Embryonic facial prominence (tissue), 1 donor: ENCODE results near the gene MAPK11.

Experiments
- DNase-seq: peaks from one replicate; pipeline ENCODE4 v3.0.0-alpha.2; 2016; ENCODE audit errors: extremely low spot score

The MAPK11 gene

DNA sequence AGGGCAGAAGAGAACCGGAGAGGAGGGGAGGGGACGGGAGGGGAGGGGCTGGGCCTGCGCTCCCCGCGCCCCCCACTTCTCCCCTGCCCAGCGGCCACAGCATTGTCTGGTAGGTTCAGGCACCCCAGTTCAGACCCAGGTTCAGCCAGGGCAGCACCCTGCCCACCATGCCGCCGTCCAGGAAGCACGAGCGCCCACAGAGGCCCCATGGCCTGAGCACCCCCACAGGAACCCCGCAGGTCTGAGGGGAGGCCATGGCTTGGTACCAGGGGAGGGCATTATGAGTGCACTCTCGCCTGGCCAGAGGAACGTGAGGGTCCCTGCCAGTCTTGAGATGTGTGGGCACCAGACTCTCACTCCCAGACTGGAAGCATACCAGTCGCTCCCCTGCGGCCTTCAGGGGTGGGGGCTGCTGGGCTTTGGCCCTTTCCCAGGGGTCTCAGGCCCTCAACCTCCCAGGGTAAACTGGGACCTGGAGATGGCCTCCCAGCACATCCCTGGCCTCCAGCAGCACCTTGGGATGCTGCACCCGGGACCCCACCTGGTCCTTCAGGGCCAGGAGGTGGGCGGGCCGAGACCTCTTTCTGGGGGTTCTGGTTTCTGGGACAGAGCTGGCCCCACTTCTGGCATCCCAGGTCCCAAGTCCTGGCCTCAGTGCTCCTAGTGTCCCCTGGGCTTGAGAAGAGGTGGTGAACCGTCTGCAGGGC is 37.9 kb upstream of the MAPK11 start:
- DNase-seq: no peak

DNA sequence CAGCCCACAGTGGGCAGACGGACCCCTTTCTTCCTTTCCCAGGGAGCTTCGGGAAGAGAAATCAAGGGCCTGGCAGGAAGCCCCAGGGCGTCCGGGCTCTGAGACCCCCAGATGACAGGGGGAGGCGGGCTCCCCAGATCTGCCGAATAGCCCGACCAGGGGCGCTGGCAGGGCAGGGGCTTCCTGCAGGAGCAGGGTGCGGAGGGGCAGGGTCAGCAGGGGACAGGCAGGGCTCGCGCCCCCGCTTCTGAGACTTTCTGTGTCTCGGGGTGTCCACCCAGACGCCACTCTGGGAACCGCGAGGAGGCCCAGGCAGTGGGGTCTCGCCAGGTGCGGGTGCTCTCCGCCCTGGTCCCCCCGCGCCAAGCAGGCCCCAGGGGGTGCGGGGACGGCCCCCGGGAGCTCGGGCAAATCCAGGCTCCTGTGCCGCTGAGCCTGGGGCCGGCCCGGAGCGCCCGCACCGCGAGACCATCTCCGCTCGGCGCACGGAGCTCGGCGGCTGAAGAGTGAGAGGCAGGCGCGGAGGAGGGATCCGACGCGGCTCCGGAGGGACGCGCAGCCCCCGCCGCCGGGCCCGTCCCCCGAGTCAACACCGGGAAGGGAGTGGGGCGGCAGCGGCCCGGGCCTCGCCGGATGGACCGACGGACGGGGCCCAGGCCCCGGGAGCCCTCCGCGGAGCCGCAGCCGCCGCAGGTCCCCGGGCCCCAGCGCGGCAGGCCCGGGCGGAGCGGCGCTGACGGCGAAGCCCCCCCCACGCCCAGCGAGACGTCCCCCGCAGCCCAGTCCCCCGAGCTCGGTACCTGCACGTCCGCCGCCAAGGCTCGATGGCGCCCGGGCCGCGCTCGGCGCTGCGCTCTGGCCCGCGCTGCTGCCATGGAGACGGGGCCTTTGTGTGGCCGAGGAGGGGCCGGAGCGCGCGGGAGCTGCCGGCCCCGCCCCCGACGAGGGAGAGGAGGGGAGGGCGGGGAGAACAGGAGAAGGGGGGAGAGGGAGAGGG is 36.9 kb upstream of the MAPK11 start, which contains the start of gene PLXNB2:
TSS of gene PLXNB2 (minus strand) at position 894 of the 997 bp plus-strand sequence. CDS start 17,062 bp downstream, outside the sequence.
- DNase-seq: peak; percentile 76

DNA sequence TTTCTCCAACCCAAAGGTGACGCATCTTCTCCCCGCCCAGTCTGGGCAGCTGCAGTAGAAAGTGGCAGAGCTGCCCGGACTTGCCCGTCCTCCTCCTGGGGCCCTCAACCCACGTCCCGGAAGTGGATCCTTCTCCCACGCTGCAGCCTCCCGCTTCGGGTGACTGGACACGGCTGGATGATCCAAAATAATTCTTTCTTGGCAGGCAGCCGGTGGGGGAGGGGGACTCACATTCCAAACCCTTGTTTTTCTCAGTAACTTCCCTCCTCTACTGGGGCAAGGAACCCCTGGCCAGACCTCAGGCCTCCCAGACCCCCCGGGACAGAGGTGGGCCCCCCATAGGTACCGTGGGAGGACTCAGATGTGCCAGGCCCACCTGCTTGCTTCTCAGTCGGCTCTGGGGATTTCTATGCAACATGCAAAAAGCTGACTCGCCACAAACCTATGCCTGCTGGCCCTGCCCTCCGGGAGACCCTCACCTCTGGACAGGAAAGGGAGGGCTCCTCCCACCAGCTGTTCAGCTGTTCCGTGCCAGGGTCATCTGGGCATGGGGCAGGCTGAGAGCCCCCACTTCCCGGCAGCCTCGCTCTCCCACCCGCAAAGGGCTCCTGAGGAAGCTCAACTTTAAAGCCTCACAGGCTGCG is 35.9 kb upstream of the MAPK11 start:
- no peak for DNase-seq

DNA sequence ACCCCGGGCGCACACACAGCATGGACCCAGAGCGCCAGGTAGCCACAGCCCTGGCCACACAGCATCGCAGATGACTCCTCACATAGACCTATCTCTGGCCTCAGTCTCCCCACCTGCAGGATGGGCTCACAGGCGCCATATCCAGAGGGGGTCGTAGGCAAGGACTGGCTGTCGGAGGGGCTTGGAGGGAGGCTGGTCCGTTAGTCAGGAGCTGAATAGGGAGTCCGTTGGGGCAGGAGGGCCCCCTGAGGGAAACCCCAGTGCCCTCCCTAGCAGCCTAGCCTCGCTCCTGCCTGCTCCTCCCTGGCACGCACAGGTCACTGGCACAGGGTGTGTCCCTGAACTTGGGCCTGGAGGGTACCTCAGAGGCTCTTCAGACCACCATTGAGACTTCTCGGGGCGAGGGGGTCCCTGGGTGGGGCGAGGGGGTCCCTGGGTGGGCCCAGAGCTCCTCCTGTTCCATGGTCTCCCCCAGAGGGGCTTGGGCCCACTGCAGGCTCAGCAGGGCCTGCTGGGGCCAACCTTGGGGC is 35.3 kb upstream of the MAPK11 start:
- DNase-seq: no peak

DNA sequence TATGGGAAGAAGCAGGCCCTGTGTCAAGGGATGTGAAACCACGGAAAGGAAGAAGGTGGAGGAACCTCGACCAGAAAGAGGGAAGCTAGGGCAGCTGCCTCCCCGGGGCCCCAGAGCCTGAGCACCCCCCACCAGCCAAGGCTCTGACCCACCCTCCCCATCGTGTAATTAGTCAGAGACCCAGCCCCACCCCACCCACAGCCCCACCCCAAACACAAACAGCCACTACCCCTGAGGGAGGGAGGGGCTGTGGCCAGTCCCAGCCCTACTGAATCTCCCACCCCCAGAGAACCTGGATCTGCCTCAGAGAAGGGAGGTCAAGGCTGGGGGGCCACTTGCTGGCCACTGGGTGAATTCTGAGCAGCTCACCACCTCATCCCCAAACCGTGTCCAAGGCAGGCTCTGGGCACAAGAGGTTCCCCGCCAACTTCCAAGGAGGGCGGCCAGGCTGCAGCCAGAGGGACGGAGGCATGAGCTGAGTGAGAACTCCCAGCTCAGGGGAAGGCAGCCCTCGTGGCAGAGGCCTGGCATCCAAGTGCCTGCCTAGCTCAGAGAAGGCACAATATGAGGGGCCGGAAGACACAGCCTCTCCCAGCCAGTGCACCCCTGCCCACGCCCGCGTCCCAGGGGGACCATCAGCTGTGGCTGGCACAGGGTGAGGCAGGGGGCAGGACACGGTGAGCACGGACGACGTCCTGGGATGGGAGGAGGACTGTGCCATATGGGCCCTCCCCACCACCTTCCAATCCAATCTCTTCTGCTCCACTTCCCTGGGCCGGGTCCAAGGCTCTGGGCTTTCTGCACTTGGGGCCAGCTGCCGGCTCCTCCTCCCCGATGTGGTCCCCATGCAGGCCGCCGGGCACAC is 34.6 kb upstream of the MAPK11 start:
- no peak for DNase-seq

DNA sequence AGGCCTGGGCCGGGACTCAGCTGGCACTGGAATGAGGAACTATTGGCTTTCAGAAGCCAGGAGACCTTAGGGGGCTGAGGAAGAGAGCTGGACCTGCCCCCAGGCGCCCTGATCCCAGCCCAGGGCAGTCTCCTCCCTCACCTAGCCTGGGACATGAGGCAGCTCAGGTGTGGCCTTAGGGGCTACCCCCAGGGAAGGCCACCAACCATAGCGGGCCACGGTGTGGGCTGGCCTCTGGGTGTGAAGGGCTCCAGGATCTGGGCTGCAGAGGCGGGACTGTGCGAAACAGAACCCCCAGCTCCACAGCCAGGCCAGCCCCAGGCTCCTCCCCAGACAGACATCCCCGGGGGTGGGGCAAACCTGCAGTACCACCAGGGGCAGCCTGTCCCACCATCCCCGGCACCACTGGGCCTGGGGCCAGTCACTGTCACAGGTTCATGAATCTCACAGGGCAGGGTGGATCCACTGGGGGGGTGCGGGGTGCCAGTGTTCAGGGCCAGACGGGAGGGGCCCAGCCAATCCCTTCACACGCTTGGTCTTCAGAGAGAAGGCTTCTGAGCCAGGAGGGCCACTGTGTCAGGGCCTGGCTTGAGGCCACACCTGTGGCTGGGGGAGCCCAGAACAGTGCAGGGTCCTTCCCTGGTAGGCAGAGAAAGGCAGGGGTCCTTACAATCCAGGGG is 33.8 kb upstream of the MAPK11 start:
- DNase-seq: no peak

DNA sequence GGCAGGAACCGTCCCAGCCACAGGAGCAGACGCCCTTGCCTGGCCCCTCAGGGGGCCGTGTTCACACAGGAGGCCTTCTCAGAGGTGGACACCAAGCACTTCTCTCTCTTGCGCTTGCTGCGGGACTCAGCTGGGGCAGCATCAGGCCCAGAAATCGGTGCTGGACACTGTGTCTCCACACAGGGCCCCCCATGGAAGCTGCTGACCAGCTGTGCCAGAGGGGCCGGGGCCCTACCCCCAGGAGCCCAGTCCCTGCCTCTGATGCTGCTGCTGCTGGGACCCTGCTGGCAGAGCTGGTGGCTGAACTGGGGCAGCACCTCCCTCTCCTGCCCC is 33.3 kb upstream of the MAPK11 start:
- DNase-seq: no peak

DNA sequence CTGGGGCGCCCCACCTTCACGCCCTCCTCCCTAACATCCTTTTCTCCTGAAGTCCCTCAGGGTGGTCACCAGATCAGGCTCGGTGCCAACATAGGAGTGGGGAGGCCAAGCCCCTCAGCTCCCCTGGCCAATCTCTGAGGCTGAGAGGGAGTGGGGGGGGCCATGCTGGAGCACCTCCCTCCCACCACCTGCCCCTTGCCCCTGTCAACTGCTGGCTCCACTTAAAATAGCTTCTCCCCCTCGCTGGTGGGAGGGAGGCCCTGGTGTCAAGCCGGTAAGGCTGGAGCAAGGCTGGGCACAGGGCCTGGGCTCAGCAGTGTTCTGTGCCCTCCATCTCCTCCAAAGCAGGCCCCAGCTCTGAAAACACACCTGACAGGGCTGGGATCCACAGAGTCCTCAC is 32.4 kb upstream of the MAPK11 start:
- DNase-seq: no peak

DNA sequence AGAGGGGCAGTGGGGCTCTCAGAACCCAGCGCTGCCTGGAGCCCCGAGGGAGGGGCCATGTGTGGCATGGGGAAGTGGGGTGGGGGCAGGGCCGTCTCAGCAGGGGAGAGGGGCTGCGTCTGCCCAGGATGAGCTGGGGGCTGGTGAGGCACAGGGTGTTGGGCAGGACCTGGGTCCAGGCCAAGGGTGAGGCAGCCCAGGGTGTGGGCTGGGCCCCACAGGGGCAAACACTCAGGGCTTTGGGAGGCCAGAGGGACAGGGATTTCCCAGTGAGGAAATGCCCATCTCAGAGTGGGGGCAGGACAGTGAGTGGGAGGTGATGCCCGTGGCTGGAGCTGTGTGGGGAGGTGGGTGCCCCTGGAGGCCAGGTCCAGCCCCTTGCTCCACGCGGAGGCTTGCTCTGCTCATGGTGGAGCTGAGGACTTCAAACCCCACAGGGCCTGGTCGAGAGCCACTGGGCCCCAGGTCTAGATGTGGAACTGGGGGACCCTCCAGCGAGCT is 31.9 kb upstream of the MAPK11 start:
- DNase-seq: no peak

DNA sequence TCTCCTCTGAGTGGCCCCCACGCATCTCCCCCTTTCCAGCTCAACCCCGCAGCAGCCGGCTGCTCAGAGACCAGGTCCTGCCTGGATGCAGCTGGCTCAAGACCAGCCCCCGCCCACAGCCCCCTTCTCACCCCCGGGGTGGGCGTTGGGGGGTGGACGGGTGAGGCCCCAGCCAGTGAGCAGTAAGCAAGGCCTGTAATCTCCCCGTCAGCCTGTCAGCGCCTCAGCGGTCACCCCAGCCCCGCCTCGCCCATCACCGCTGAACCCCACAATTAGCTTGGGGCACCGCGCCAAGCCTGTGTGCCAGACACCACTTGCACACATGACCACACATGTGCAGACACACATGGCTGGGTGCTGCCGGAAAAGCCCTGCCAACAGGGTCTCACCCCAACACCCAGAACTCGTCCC is 31.4 kb upstream of the MAPK11 start:
- no peak for DNase-seq

DNA sequence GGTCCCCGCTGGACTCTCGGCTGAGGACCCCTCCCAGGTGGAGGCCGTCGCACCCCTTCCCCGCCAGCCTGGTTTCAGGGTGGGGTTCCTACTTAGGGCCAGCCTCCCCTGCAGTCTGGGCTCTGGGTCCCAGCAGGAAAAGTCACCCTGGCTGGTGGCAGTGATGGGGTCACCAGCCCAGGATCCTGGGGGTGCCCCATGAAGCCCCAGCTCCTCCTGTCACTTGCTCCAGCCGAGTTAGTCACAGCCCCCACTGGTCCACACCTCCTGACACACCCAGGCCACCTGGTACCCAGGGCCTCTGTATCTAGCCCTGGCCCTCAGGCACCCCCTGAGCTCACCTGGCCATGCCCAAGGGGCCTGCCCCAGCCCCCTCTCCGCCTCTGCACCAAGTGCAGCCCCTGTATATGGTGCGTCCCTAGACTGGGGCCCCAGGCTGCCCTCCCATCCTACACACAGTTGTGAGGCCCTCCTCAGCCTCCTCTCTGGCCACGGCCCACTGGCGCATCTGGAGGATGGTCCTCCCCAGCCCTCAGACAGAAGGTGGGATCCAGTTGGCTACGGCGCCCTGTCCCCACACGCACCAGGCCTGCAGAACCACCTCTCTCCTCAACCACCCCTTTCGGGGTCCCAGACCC is 30.6 kb upstream of the MAPK11 start:
- DNase-seq: no peak

DNA sequence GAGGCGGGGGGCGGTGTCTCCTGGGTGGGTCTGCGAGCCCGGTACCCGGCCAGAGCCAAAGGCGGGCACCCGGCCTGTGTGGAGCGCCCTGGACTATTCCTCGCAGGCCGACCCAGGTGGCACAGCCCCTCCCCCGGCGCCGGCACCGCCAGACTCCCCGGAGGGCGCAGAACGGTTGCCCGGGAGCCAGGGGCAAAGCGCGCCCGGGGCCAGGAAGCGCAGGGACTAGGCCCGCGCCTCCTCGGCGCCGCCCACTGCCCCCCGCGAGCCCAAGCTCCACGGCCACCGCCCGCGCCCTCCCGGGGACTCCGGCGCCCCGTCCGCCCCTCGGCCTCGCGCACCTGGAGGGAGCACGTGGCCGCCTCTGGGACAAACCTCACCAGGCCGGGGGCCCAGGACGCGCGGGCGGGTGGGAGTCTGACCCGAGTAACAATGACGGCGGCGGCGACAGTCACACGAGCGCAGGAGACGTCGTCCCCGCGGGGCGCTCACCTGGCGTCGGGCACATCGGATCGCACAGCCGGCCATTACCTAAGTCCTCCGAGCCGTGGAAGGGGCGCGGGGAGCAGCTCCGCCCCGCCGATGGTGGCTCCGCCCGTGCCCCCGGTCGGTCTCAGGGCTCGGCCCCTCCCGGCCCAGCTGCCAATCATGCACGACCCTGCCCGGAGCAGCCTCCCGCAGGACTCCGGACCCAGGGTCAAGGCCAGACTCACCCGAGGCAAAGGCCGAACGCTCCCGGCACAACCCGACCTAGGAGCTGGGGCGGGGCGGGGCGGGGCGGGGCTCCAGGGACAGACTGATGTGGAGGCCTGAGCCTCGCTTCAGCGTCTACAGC is 29.8 kb upstream of the MAPK11 start:
- DNase-seq: no peak

DNA sequence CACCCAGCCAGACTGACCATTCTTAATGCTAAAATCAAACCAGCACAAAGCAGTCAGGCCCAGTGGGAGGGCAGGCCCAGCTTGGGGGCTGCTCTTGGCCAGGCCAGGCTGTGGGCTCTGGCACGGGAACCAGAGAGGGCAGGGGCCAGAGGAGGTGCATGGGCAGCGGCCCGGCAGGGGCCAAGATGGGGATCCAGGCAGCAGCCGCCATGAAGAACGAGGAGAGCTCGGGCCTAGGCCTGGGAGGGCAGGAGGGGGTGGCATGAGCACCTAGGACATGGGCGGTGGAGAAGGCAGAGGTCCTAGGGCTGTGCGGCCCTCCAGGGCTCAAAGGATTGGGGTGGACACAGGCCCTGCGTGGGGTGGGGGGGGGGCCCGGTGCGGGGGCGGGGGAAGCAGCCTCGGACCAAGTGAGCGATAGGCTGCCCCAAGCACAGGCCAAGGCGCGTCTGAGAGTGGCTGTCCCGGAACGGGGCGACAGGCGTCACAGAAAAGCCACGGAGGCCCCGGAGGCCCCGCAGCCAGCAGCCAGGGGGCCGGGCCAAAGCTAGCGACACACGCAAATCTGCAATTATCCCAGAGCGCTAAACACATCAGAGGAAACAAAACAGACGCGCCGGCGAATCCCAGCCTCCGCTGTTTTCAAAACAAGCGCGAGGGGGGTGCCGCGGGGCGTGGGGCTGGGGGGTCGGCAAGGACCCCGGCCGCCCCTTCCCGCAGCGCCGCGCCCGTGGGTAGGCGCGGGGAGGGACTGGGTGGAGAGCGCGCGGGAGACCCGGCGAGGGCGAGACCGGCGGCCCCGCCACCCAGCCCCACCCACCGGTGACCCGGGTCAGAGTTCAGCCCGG is 29.0 kb upstream of the MAPK11 start:
- no peak for DNase-seq

DNA sequence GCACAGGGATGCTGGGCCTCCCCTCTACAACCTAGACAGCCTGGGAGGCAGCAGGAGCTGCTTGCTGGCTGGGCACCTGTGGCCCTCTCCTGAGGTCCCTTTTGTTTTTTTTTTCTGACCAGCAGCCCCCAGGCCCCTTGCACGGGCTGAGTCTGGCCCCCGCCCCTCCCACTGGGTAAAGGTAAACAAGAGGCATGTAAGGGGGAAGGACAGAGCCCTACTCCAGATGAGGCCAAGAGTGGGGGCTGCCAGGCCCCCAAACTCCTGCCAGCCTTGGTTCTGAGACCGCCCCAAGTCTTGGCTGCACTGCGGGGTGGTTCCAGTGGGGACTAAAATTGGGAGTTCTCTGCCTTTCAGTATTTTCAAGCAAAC is 28.1 kb upstream of the MAPK11 start:
- no peak for DNase-seq

DNA sequence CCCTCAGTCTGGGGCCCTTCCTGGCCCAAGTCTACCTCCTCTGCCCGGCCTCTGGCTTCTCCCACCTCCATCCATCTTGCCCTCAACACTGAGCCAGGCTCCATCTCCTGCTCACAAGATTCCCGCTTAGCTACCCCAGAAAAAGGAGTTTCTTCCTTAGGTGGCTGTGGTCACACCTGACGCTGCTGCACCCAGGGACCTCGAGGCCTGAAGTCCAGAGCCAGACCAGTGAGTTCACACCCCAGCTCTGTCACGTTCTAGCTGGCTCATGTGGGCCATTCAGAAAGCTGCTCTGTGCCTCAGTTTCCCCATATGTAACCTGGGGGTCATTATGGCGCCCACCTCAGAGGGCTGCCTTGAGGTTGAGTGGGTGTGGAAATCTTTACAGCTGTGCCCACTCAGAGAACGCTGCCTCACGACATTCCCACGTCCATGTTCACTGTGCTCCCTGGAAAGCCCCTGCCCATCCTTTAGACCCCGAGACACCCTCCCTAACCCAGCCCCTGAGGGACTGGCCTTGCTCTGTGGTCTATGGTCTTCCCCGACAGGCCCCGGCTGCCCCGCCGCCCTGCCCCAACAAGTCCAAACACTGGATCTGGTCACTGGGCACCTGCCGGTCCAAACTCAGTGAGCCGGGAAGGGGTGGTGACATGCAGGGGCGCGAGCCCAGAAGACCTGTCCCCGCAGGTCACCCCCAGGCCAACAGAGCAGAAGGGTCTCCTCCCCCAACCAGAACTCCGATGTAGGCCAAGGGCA is 27.5 kb upstream of the MAPK11 start:
- no peak for DNase-seq

DNA sequence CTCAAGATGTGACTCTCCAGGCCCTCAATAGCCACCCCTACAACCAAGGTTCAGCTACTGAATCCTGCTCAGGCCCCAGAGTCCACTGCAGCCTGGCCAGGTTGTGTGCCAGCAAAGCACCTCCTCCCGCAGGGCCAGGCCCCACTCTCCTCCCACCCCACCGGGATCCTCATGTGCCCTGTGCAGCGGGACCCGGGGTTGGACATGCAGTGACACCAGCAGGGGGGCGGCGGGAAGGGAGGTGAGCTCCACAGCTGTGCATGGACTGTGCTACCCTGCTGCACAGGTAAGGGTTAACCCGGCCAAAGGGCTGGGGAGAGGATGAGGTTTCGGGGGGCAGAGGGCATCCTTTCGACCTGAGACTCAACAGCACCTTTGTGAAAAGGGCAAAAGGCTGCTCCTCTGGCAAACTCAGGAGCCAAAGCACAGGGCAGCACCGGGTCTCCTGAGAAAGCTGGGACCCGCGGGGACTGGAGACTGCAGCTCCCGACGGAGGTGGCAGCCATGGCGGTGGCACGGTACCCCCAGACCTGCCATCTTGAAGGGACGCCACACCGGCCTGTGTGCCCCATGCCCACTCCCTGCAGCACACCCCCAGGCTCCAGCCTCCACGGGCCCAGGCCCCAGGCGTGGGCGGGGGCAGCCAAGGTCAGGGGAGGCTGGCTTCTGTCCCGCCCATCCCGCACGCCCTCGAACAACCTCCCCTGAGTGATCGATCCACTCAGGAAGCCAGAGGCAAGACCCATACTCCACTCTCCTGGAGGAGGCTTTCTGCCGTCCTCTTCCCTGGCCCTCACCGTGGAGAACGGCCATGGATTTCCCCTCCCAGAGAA is 26.7 kb upstream of the MAPK11 start:
- no peak for DNase-seq

DNA sequence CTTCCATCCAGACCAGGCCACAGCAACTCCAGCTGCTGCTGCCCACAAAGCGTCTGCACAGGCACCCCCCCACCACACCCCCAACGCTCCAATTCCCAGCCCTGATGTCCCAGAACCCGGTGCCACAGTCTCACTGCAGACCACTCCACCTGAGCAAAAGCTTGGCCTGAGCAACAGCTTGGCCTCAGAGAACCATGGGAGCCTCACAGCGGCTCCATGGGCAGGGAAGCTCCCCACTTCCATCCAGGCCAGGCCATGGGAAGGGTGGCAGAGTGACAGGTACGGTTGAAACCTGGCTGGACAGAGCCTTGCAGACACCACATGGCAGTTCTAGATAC is 24.1 kb upstream of the MAPK11 start:
- DNase-seq: no peak
